HG02798 (cell line): Measurements from ENCODE around the gene ZNF608.

Experiments used
- ATAC-seq: cut with Tn5 transposase; IDR thresholded peaks from one replicate; pipeline ENCODE4 v1.9.1; 2021; ENCODE audit warnings: mild to moderate bottlenecking; ENCODE audit not compliant: unreplicated experiment, poor library complexity

Gene ZNF608, protein sequence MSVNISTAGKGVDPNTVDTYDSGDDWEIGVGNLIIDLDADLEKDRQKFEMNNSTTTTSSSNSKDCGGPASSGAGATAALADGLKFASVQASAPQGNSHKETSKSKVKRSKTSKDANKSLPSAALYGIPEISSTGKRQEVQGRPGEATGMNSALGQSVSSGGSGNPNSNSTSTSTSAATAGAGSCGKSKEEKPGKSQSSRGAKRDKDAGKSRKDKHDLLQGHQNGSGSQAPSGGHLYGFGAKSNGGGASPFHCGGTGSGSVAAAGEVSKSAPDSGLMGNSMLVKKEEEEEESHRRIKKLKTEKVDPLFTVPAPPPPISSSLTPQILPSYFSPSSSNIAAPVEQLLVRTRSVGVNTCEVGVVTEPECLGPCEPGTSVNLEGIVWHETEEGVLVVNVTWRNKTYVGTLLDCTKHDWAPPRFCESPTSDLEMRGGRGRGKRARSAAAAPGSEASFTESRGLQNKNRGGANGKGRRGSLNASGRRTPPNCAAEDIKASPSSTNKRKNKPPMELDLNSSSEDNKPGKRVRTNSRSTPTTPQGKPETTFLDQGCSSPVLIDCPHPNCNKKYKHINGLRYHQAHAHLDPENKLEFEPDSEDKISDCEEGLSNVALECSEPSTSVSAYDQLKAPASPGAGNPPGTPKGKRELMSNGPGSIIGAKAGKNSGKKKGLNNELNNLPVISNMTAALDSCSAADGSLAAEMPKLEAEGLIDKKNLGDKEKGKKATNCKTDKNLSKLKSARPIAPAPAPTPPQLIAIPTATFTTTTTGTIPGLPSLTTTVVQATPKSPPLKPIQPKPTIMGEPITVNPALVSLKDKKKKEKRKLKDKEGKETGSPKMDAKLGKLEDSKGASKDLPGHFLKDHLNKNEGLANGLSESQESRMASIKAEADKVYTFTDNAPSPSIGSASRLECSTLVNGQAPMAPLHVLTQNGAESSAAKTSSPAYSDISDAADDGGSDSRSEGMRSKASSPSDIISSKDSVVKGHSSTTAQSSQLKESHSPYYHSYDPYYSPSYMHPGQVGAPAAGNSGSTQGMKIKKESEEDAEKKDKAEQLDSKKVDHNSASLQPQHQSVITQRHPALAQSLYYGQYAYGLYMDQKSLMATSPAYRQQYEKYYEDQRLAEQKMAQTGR (N-terminal part only)

DNA sequence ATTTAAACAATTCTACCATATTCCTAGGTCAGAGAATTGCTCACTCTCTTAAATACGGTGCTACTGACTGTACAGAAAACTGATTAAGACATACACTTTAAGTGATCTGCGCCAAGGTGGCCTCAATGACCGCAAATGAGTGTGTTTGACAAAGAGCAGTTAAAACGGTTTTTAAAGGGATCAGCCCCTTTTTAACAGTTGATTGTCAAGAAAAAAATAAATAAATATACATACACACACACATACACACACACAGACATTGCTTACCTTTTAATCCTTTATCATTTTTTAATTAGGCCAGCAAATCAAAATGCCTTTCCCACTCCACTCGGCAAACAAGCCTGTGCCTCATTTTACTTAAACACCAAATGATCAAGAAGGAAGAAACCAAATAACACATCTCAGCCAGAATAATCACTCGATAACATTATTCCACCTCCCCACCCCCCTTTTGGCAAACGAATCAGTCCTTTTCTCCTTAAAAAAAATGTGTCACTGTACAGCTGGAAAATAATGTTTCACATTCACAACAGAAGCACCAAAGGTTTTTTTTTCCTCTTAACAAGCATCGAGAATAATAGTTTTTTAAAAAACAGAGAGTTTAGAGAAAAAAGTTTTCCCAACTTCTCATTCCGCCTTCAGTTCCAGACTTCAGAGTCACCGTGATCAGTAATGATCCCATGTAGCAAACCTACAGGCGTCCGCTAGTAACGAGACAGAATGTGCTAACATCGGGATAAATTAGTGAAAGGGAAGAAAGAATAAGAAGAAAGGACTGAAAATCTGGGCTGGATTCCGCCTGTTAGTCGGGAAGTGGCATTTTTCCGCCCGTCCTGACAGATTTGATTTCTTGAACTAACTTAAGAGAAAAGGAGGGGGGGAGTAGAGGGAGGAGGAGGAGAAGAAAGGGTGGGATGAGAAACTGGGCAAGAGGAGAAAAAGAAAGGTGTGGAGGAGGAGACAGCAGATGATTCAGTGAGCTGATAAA, at the start of gene ZNF608:
ZNF608 (minus strand) TSS at position 712 of the 988 bp plus-strand sequence. CDS start 1,650 bp downstream, outside the sequence.
- ATAC-seq = no peak

DNA sequence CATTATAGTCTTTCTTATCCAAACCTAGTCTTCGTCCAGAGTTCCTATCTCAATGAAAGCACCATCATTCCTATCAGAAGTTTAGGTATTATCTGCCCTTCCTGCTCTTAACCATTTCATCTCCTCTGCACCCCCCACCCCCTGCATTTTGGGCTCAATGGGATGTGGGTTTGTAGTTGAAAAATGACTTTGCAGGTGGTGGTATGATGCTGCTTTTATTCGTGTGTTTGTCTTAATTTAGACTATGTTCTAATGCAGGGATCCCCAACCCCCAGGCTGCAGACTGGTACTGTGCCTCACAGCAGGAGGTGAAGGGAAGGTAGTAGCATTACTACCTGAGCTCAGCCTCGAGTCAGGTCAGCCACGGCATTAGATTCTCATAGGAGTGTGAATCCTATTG, 49.4 kb upstream of the ZNF608 start:
- no peak for ATAC-seq

DNA sequence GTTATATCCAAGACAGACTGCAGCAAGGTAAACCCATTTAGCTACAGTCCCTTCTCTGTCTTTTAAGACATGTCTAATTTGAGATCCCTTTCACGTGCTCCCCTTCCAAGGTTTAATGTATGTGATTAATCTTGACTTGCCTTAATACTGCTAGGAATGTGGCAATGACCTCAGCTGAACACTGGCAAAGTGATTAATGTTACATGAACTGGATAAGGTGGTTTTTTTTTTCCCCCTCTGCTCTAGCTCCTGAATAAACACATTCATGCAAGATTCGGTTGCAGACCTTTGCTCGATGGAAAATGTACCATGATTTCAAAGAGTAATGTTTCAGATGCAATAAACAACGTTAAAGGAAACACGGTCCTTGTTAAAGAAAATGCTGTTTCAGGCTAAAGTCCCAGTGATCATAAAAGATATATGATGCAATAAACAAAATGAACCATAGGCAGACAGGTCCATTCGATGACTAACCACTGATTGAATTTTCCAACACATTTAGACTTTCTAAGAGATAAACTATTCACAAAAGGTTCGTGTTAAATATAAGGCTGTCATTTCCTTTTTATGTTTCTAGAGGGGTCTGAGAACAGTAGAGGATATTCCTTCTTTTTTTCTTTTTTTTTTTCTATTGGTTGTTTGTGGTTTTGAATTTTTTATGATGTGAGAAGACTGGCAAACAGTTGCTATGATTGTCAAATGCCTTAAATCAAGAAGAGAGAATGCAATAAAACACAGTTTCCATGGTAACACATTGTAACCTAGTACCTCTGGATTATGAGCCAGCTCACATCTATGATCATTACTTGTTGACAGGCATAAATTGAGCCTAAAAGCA, 44.7 kb upstream of the ZNF608 start:
- ATAC-seq = no peak

DNA sequence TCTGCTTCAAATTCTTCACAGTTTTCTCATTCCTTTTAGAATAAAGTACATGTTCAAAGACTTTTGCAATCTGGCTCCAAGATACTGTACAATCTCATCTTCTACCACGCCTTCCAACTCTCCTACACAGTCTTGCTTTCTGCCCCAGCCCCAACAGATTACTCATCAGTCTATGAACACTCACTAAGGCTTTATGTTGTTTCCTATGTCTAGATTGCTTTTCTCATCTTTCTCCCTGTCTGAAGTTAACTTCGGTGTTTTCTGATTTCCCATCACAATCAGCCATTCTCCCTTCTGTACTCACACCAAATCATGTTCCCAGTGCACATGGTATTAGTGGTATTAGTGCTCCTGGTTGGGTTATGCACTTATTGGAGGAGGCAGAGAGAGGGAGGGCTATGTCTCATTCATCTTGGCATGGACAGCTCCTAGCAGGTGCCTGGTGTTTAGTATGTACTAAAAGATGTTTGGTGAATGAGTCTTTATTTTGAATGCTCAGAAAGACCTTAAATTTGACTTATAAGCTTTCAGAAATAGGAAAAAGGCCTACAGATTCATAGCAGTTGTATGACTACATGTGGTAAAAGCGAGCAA, 44.0 kb upstream of the ZNF608 start:
- ATAC-seq = no peak

DNA sequence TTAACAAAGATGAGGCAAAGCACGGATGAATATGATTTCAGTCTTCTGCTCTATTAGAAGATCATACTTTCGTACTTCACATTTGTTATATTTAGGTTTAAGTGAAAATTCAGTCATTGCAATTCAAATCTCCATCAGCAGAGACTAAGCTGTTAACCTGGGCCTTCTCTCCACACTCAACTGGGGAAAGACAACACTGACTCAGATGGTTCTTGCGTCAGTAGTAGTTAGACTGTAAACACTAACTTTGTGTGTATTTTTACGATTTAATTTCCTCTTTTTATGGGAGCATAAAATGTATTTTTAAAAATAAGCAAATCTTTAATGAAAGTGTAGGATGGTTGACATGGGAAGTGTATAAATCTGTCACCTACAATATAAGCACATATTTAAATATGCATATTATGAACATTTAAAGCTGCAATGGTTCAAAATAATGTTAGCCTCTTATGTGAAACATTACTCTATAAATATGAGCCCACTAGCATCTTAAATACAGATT, 42.7 kb upstream of the ZNF608 start:
- ATAC-seq = no peak

DNA sequence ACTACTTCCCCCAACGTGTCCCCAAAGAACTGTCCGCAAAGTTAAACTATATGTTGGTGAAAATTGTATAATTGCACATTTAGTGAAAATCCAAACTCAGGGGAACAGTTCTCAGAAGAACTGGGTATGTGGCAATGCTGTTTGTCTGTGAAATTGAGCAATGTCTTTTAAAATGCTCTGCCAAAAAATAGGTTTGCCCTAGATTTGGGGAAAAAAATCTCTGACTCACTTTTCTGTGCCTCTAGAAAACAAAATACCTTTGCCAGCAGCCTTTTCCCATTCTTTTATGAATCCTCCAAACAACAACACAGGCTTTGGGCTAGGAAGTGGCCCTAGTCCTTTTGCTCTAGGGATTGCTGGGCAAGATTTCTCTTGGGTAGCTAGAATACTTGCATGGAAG, 37.4 kb upstream of the ZNF608 start:
- ATAC-seq = no peak

DNA sequence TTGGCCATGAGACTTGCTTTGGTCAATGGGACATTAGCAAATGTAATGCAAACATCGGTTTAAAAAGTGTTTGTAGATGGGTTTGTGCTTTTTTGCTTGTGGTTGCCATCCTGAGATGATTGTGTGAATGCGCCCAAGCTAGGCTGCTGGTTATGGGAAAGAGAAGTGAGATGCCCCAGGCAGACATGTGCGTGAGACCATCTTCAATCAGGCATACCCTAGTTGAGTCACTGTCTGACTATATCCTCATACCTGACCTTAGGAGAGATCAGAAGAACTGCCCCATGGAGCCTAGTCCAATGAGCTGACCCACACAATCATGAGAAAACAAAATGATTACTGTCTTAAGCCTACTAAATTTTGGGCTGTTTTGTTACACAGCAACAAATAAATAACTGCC, 36.8 kb upstream of the ZNF608 start:
- ATAC-seq = no peak

DNA sequence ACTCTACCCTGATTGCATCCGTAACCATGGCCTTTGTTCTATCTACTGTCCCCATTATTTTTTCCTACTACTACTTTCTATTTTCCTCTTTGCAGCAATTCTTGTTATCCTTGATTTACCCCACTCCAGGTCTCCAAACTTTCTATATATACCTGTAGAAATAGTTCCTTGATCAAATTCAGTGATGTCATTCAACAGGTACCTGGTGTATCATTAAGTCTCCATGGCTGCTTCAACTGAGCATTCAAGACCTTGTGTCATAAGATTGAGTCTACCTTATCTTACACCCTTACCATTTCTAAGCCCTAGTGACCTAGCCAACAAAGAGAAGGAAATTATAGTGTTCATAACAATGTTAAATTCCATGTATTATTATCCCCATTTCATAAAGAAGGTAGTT, 35.8 kb upstream of the ZNF608 start:
- ATAC-seq = no peak

DNA sequence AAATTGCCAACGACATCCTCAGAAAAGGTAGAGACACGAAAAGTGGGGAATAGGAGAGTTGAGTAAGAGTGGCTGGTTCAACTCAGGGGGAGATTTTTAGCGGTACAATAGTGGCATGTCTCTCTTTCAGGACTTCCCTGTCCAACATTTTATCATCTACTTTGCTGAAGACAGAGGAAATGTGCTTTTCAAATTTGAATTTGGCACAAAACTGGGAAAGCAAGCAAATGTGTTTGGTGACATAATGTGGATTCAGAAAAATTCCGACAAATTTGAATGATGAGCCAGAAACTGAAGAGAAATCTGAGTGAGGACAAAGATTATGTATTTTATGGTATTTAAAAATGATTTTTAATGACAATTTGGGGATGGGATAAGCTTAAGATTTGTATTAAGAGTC, 33.6 kb upstream of the ZNF608 start:
- no peak for ATAC-seq

DNA sequence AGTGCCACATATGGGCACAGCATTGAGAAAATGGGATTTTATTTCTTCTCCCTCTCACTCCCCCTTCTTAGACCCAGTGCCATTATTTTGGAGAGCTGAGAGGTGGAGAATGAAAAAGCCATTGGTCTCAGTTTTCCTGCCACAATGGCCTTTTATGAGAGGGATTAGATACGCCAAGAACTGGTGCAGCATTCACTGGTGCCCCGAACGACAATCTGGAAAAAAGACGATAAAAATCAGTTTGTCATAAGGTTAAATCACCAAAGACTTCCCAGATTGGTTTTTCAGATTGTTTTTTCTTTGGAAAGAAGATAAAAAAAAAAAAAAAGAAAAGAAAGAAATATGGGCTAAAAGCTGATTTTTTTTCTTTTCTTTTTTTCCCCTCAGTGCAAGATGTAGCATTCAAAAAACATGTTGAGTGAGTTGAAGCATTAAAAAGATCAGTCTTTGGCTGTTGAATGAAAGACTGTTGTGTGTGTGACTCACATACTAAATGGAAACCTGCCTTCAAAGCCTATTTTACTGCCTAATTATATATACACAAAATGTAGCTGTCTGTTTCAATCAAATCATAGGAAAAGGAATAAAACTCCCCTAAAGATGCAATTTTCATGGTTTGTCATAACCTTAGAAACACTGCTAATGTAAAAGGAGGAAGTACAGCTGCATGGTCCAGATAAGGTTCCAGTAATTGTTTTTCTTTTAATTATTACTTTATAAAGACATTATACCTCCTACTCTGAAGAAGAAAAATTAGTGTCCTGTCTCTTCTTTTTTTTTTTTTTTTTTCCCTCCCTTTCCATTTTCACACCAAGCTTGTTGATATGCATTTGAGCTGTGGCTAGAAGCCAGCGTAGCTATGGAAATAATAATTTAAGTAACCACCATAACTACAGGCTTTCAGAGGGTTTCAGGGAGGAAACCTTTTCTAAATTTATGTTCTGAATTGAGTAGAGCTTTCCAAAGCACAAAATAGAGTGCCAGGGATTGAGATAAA, 27.2 kb upstream of the ZNF608 start:
- no peak for ATAC-seq

DNA sequence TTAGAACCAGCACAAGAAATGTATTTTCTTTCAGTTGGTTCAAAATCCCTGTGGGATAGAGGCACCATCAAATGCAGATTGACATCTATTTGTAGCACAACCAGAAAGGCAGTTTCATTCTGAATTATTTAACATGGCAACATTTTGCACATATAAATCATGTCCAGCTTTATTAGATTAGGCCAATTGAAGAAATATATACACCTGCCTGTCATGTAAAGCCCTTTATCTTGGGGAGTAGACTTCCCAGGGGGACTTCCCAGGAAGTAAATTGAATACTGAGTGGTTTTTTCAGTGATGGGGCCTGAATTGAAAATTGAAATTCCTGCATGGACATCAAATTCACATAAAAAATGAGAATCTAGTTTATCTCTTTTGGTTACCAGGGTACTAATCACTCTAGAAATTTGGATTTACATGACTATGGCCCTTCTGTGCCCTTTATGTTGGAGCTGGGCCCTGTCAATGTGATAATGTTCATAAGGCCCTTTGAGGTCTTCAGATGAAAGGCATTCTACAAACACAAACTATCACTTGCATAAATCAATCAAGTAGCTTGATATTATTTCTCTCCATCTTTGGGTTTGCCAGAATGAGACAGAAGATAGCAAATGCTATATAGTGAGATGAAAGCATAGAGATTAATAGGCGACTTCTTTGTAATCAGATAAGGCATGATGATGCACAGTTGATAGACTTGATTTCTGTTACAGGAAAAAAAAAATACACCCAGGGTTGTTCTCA, 26.2 kb upstream of the ZNF608 start:
- ATAC-seq = no peak

DNA sequence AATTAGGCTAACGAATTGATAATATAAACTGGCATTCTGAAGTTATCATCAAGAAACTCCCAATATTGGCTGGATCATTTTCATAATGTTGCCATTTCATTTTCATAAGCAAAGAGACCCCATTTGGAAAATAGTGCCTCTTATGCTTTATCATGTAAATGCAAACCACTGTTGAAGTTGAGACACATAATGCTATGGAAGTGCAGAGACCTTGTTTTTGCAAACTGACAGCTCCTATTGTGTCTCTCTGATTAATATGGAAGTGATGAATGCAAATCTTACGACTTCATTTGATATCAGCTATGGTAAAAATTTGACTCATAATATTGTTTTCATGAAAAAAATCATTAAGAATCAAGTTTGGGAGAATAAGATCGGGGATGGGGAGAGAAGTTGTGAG, 25.3 kb upstream of the ZNF608 start:
- no peak for ATAC-seq

DNA sequence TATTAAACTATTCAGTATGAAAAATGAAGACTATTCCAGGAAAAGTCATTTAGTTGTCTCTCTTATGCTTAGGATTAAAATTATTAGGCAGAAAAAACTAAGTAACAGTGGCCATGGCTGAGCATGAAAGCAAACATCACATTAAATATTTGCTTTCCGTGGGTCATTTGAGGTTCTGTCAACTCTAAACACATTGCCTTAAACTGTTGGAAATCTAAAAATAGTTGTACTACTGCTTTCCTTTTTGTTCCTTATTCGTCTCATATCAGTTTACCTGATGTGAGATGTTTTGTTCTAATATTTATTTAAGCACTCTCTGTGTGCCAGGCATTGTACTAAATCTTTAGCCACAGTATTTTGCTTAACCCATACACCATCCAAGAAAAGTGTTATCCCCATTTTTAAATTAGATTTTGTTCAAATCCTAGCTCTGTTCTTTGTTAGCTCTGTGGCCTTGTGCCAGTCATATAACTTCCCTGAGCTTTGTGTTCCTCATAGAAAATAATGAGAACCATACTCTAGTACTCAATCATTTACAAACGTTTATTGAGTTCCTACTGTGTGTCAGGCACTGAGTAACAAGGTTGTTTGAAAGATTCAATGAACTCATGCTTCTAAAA, 18.7 kb upstream of the ZNF608 start:
- no peak for ATAC-seq

DNA sequence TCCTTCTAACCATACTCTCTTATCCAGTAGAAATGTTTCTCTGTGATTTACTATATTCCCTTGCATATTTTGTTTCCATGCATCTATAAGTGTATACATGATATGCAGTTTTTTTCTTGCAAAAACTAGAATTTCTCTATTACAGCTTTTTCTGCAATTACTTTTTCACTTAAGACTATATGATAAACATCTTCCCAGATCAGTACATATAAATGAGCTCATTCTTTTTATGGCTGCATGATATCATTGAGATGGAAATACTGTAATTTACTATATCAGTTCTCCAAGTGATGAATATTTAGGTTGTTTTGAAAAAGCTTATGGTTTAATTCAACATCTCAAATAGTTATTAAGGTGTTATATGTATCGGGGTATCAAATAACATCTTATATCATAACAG, 18.1 kb upstream of the ZNF608 start:
- no peak for ATAC-seq

DNA sequence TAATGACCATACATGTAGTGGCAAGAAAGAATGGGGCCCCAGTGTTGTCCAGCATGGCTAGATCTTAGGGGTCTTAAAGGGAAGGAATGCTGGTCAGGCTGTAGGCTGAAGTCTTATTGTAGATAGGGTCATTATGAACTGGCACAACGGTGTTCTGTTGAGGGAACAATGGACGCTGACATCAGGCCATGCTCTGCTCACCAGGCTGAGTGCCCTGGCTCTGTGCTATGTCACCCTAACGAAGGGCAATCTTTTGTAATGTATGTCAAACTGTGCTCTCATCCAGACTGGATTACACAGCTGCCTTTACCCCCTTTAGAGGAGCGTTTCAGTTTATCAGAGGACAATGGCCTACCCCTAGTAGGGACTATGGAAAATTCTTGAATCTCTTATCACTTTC, 14.6 kb upstream of the ZNF608 start:
- no peak for ATAC-seq

DNA sequence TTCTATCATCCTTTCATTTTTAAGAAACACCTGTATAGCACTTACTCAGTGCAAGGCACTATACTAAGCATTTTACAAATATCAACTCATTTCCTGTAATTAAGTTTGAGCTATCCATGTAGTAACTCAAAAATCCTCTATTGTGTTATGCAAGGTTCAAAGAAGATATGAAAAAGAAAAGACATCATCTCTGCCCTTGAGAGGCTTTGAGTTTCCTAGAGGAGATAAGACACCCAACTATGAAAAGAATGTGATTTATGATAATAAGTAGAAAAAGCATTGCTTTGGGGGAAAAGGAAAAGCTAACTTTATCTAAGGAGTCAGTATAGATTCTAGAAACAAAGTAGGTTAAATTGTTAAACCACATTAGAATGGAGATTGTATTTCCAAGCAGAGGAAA, 14.2 kb upstream of the ZNF608 start:
- no peak for ATAC-seq
